Raji (cell line): ENCODE measurements around the gene RIIAD1.

ENCODE experiments used
- POLR2A ChIP-seq: IDR thresholded peaks from 2 replicates; pipeline ENCODE4 v1.6.1; 2011; ENCODE audit warnings: low read depth, low read length, control low read depth; ENCODE audit not compliant: insufficient read depth

RIIAD1 gene

GRCh38 chr1:151720974-151721787, at the start of gene RIIAD1:
TSS of gene RIIAD1 (plus strand) at chr1:151721522. CDS start at chr1:151721537, 15 bp downstream.
- no peak for TF ChIP-seq POLR2A

DNA sequence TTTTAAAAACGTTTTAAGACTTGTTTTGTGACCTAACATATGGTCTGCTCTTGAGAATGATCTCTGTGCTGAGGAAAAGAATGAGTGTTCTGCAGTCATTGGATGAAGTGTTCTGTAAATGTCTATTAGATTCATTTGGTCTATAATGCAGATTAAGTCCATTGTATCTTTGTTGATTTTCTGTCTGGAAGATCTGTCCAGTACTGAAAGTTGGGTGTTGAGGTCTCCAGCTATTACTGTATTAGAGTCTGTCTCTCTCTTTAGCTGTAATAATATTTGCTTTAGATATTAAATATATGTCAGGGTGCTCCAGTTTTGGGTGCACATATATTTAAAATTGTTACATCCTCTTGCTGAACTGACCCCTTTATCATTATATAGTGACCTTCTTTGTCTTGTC, 47.9 kb upstream of the RIIAD1 start:
- TF ChIP-seq POLR2A, result no peak

GRCh38 chr1:151680391-151680790, 40.9 kb upstream of the RIIAD1 start:
- TF ChIP-seq POLR2A, result no peak

DNA sequence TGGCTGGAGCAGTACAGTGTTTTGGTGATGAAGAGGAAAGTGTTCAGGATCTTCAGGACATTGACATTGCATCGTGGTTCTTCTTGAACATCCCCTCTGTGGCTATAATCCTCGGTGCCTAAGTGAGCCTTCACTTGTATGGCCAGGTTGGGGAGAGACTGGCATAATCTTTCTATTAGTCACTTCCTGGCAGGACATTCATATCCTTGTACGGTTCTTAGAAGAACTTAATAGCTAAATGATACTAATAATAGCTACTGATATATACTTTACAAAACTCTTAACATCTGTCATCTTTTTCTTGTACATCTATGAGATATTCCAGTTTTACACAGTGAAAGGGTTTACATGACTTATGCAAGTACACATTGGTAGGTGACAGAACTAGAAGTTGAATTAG, 40.5 kb upstream of the RIIAD1 start:
- TF ChIP-seq POLR2A, result no peak

GRCh38 chr1:151681923-151682322, 39.4 kb upstream of the RIIAD1 start:
- TF ChIP-seq POLR2A, result no peak

GRCh38 chr1:151684128-151684527, 37.2 kb upstream of the RIIAD1 start:
- no peak for TF ChIP-seq POLR2A

DNA sequence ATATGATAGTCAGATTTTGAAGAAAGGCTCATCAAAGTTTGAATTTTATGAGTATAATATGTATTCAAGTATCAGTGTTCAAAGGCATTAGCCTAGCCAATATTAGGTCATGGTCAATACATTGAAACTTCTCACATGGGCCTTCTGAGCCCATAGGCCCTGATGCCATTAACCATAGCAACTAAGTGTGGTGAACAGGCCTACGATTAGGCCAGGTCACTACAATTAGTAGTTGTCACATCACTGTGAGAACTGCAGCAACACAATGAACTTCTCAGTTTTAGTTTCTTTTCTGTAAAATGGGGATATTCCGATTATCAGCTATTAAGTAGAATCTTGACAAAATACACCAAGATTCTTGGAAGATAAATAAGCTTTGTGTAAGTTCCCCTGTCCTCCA, 34.8 kb upstream of the RIIAD1 start:
- no peak for TF ChIP-seq POLR2A

DNA sequence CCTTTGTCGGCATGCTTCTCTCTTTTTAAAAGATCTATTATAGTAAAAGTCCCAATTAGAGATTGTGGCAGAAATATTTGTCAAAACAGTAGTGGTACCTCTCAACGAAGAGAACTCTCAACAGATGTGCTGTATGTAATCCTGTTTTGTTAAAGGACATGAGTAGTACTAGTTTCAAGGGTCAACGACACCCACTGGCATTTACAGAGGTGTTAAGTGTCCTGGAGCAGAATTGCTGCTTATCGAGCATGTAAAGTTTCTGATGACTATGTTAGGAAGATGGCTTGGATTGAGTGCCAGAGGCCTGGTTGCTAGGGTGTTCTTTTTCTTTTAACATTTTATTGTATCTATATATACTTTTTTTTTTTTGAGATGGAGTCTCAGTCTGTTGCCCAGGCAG, 31.8 kb upstream of the RIIAD1 start:
- no peak for TF ChIP-seq POLR2A

GRCh38 chr1:151692226-151692625, 29.1 kb upstream of the RIIAD1 start:
- TF ChIP-seq POLR2A, result no peak

GRCh38 chr1:151693057-151693651, 28.2 kb upstream of the RIIAD1 start:
- no peak for TF ChIP-seq POLR2A

GRCh38 chr1:151701515-151701914, 19.8 kb upstream of the RIIAD1 start:
- TF ChIP-seq POLR2A, result no peak

DNA sequence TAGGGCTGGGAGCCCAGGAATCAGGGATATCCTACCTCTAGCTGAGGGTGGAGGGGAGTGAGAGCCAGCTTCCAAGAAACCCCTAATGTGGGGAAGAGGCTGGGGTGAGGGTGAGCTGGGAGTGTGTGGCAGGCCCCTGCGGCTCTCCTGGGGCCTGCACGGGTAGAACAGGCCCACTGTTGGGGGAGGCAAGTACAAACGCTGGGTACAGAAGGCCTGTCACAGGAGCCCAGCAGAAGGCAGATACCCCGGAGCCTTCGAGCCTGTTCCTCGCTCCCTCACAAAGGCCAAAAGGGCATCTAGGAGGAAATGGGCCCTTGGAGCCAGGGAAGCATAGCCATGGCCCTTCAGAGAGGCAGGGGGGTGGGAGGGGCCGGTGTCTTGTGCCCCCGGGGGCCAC, 18.4 kb upstream of the RIIAD1 start:
- no peak for TF ChIP-seq POLR2A

DNA sequence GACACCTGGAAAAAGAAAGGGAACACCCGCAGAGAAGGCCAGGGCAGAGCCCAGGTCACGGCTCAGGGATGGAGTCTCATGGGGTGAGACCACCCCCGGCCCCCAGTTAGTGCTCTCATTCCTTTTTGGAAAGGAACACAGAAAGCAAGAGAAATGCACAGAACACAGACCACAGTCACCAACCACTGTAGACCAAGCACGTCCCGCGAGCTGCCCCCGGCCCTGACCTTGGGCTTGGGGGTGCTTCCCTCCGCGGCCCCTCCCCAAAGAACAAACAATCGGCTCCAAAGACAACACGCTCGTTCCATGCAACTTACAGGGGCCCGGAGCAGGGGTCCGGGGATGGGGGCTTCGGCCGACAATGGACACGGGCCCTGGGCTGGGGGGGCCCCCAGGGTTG, 17.5 kb upstream of the RIIAD1 start:
- no peak for TF ChIP-seq POLR2A

GRCh38 chr1:151704246-151704645, 17.1 kb upstream of the RIIAD1 start:
- no peak for TF ChIP-seq POLR2A

GRCh38 chr1:151705146-151705545, 16.2 kb upstream of the RIIAD1 start:
- no peak for TF ChIP-seq POLR2A

GRCh38 chr1:151705753-151706463, 15.4 kb upstream of the RIIAD1 start:
- no peak for TF ChIP-seq POLR2A
